Fibroblast of pulmonary artery (primary cell): ENCODE measurements around the gene DENND2A.
A peak's percentile ranks its signal among the peaks of the same experiment; 100 is the strongest.
"Not testable (repeated sequence)": the region's sequence is repeated elsewhere in the genome, so short reads cannot be mapped to it uniquely, and the experiment has no call there.

Source experiments
- DNase-seq: peaks from one replicate; pipeline ENCODE4 v3.0.0-alpha.2; 2010; ENCODE audit warnings: low read depth
- H3K4me3 ChIP-seq: replicated peaks from 2 replicates; pipeline ENCODE4 v1.5.1; 2011; ENCODE audit warnings: low read depth, mild to moderate bottlenecking, control low read depth, low read length, moderate library complexity
- TF ChIP-seq, protein P1 (sequence below): IDR thresholded peaks from 2 replicates; pipeline ENCODE4 v1.5.1; 2011; ENCODE audit warnings: mild to moderate bottlenecking, control low read depth, low read length, inconsistent platforms; ENCODE audit errors: missing control alignments

The DENND2A gene

DNA sequence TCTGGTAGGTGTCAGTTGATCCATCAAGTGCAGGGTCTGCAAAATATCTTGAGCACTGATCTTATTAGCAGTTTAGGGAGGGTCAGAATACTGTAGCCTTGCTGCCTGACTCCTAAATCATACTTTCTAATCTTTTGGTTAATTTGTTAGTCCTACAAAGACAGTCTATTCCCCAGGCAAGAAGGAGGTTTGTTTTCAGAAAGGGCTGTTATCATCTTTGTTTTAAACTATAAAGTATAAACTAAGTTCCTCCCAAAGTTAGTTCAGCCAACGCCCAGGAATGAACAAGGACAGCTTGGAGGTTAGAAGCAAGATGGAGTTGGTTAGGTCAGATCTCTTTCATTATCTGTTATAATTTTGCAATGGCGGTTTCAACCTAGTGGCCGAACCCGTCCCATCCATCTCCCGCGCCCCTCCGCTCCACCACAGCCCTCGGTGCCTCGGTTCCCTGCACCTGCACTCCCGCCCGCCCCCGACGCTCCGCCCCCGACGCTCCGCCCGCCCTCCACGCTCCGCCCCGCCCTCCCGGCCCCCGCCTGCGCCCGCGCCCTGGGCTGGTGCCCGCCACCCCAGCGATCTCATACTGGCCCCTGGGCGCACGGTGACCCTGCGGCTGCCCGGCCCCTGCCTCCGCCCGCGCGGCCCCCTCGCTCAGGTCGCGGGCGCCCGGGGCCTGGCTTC lies 31.9 kb upstream of the DENND2A start, which contains the start of gene ADCK2:
TSS of gene ADCK2 (plus strand) at position 564 of the 681 bp plus-strand sequence. CDS start 386 bp downstream, outside the sequence.
- peak within 1 kb of the TSS; percentile 58 for H3K4me3 ChIP-seq
- DNase-seq: no peak
- TF ChIP-seq, protein P1, sequence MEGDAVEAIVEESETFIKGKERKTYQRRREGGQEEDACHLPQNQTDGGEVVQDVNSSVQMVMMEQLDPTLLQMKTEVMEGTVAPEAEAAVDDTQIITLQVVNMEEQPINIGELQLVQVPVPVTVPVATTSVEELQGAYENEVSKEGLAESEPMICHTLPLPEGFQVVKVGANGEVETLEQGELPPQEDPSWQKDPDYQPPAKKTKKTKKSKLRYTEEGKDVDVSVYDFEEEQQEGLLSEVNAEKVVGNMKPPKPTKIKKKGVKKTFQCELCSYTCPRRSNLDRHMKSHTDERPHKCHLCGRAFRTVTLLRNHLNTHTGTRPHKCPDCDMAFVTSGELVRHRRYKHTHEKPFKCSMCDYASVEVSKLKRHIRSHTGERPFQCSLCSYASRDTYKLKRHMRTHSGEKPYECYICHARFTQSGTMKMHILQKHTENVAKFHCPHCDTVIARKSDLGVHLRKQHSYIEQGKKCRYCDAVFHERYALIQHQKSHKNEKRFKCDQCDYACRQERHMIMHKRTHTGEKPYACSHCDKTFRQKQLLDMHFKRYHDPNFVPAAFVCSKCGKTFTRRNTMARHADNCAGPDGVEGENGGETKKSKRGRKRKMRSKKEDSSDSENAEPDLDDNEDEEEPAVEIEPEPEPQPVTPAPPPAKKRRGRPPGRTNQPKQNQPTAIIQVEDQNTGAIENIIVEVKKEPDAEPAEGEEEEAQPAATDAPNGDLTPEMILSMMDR: no peak

DNA sequence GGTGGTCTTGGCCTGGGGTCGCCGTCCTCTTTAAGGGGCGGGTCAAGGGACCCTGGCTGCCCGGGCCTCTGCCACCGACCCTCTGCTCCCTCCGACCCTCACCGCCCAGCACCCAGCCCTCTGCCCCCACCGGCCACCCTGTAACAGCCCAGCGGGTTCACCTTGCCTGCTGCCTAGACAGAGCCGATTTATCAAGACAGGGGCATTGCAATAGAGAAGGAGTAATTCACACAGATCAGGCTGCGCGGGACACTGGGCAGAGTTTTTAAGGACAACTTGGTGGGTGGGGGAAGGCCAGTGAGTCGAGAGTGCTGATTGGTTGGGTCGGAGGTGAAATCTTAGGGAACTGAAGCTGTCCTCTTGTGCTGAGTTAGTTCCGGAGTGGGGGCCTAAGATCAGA lies 31.4 kb upstream of the DENND2A start:
- no peak overlapping the region for H3K4me3 ChIP-seq
- DNase-seq: no peak
- TF ChIP-seq, protein P1: no peak

DNA sequence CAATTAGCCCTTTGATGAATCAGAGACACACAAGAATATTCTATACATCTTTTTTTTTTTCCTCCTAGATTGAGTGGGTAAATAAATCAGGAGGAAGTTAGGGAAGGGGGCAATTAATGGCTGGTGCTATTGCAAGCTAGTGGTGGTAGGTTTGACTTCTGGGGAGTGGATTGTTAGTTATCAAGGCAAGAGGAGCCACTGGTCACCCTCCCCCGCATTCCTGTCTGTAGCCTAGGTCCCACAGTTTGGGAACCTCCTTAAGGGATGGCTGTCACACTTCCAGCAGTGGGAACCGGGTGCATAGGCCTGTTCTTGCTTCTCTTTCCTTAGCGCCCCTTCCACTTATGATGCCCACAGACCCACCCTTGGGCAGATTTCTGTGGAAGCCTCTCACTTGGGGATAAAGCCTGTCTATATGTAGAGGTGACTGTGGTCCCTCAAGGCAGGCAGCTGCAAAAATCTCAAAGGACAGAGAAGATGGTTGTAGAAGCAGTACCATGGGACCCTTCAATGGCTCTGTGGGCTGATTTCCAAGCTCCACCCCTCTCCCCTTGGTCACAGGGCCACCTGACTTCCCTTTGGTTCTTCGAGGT lies 29.8 kb upstream of the DENND2A start:
- H3K4me3 ChIP-seq: no peak overlapping the region
- TF ChIP-seq, protein P1: no peak
- DNase-seq: no peak

DNA sequence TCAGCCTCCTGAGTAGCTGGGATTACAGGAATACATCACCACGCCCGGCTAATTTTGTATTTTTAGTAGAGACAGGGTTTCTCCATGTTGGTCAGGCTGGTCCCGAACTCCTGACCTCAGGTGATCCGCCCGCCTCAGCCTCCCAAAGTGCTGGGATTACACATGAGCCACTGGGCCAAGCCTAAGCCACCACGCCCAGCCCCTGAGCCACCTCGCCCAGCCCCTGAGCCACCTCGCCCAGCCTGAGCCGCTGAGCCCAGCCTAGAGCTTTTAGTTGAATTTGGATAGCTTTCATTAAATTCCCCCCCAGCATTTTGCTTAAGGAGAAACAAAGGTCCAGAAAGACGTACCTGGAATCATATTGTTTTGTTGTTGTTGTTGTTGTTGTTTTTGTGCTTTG lies 29.2 kb upstream of the DENND2A start:
- not testable (repeated sequence) for H3K4me3 ChIP-seq, DNase-seq

DNA sequence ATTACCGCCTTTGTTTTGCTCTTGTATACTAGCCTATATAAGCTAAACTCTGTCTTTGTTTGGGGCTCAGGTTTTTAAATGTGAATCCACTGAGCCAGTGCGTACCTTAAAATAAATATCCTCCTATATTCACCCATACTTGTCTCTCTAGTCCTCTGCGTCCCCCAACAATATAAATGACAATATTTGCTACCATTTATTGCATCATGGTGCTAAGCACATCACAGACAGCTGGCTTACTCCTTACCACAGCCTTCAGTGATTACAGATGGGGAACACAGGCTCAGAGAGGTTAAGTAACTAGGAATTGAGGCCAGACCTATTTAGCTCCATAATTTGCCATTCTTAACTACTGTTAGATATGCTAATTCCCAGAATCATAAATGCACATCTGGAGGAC lies 28.7 kb upstream of the DENND2A start:
- TF ChIP-seq, protein P1: no peak
- no peak overlapping the region for H3K4me3 ChIP-seq
- DNase-seq: no peak

DNA sequence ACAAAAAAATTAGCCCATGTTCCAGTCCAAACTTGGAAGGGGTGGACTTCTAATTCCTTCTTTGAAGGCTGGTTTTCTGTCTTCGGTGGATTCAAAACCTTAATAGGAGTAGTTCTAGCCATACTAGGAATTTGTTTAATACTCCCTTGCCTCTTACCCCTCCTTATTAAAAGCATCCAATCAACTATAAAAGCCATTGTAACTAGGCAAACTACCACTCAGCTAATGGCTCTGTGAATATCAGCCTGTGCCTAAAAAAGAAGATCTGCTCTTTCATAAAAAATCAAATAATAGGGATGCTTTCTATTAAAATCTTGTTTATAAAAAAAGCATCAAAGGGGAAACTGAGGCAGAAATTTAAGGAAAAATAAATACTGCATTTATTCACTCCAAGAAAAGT lies 28.0 kb upstream of the DENND2A start:
- H3K4me3 ChIP-seq: no peak overlapping the region
- TF ChIP-seq, protein P1: no peak
- no peak for DNase-seq

DNA sequence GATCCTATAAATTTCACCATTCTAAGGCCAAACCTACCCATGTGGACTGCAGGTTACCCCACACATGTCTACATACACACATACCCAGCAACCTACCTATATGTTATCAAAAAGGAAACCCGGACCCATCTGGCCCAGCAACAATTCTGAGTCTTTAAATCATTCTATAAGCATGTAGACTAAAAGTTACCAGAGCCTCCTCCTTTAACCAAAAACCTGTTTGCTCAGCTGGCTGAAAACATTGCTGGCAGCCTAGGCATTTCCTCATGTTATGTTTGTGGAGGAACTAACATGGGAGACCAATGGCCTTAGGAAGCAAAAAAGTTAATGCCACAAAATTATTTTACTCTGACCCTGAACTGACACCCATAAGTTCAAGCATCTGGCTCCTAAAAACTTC lies 26.9 kb upstream of the DENND2A start:
- H3K4me3 ChIP-seq: no peak overlapping the region
- no peak for DNase-seq
- TF ChIP-seq, protein P1: no peak

DNA sequence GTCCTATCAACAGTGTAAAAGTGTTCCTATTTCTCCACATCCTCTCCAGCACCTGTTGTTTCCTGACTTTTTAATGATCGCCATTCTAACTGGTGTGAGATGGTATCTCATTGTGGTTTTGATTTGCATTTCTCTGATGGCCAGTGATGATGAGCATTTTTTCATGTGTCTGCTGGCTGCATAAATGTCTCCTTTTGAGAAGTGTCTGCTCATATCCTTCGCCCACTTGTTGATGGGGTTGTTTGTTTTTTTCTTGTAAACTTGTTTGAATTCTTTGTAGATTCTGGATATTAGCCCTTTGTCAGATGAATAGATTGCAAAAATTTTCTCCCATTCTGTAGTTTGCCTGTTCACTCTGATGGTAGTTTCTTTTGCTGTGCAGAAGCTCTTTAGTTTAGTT lies 22.3 kb upstream of the DENND2A start:
- DNase-seq, H3K4me3 ChIP-seq: not testable (repeated sequence)
